Esophagus muscularis mucosa (tissue), 4 donors: Measurements from ENCODE around the gene TRAPPC14. TPM values are rescaled to one million over a fixed set of nuclear protein-coding genes. Genes with fewer than 3 reads are reported as not detected.

Experiments used
- DNase-seq: peaks from one replicate; pipeline ENCODE4 v3.0.0-alpha.2; 2017; ENCODE audit errors: extremely low spot score
- H3K27ac ChIP-seq, 4 donors: fragments of 200-600 bp; sonication (generic); replicated peaks in 1 of 4; 1 replicate in 3 of 4; 2 replicates in 1 of 4; pipeline ENCODE4 v1.5.1; 2016 to 2019; ENCODE audit warnings: mild to moderate bottlenecking in 1 of 4
- H3K27me3 ChIP-seq, 4 donors: fragments of 200-600 bp; sonication (generic); one replicate each; pipeline versions ENCODE4 v1.5.1 to v1.6.0; 2016 to 2019
- H3K36me3 ChIP-seq, 4 donors: fragments of 200-600 bp; sonication (generic); one replicate each; pipeline ENCODE4 v1.5.1; 2016 to 2019
- H3K4me1 ChIP-seq, 4 donors: fragments of 200-600 bp; sonication (generic); one replicate each; pipeline ENCODE4 v1.5.1; 2016 to 2019
- H3K4me3 ChIP-seq, 4 donors: fragments of 200-600 bp; sonication (generic); 1 replicate in 2 of 4; 2 replicates in 2 of 4; pipeline ENCODE4 v1.5.1; 2016 to 2019; ENCODE audit warnings: mild to moderate bottlenecking in 4 of 4, moderate library complexity in 1 of 4
- H3K9me3 ChIP-seq, 4 donors: fragments of 200-600 bp; sonication (generic); 1 replicate in 3 of 4; 2 replicates in 1 of 4; pipeline ENCODE4 v1.5.1; 2016 to 2019
- CTCF ChIP-seq, 3 experiments: fragments of 200-600 bp in 2 of 3; fragments of 450-650 bp in 1 of 3; sonication (generic) in 2 of 3; IDR thresholded peaks; one replicate each; pipeline ENCODE4 v1.5.1; 2017 to 2019; ENCODE audit warnings: antibody characterized with exemption in 3 of 3, mild to moderate bottlenecking in 2 of 3, moderate library complexity in 1 of 3
- EP300 ChIP-seq: sonication (generic); formaldehyde crosslinking; IDR thresholded peaks from one replicate; pipeline ENCODE4 v1.6.1; 2017; ENCODE audit warnings: antibody characterized with exemption
- POLR2A ChIP-seq: fragments of 450-650 bp; IDR thresholded peaks from one replicate; pipeline ENCODE4 v1.6.1; 2017; ENCODE audit warnings: antibody characterized with exemption, moderate library complexity, mild to moderate bottlenecking, low read depth
- POLR2AphosphoS5 ChIP-seq, 2 donors: sonication (generic); formaldehyde crosslinking; IDR thresholded peaks; one replicate each; pipeline ENCODE4 v1.6.1; 2017; ENCODE audit warnings: antibody characterized with exemption in 2 of 2
- WGBS: methylation state at CpG from one replicate; pipeline ENCODE4 v1.1.5; 2018; 5-methylcytosine and 5-hydroxymethylcytosine counted together
- intact Hi-C: fragments of 100-400 bp; cut with DNase I; formaldehyde crosslinking; loops from one replicate; pipeline ENCODE4 v1.15.1; 2023
- total RNA-seq, 4 donors: library from RNA; depleted of rRNA; stranded (reverse); fragments of >200 nt; gene quantifications; one replicate each; pipeline versions ENCODE4 v1.1.0 to v1.2.1, GENCODE V29; 2016

The TRAPPC14 gene
- total RNA-seq, 4 donors from 2014 or later, result 5.5 to 8.8 (median 6.8) TPM

- intact Hi-C loops, result no loop called here
These were observed 2.0 kb downstream of the TRAPPC14 start for GRCh38 chr7:100156331-100157068.

GRCh38 chr7:100155553-100156317, 2.8 kb downstream of the TRAPPC14 start:
- Histone ChIP-seq H3K27me3 (no peaks in the 10 kb centered on the region), H3K9me3 (no peaks in the 10 kb centered on the region), H3K36me3 (peaks cover 19 to 61% (median 40%) of the 10 kb centered on the region in 4 donors), H3K4me3 (no peak overlapping the region), H3K27ac (no peak overlapping the region), H3K4me1 (peaks cover 17 to 57% (median 30%) of the 10 kb centered on the region in 4 donors)
- WGBS, result 79% methylated on average over 15 of the region's 20 CpGs
- intact Hi-C loops, result no loop called here
- DNase-seq, result no peak
- TF ChIP-seq CTCF (IDR thresholded peaks at IDR 0.05) (no peak), POLR2AphosphoS5 (IDR thresholded peaks at IDR 0.05) (no peak), EP300 (no peak), POLR2A (no peak)

More at GRCh38 chr7:100156331-100157068, 2.0 kb downstream of the TRAPPC14 start:
- DNase-seq, result no peak
- Histone ChIP-seq H3K9me3 (no peaks in the 10 kb centered on the region), H3K27me3 (no peaks in the 10 kb centered on the region), H3K4me3 (no peak overlapping the region), H3K36me3 (peaks cover 19 to 54% (median 40%) of the 10 kb centered on the region in 4 donors), H3K27ac (peak overlapping the region in 3 of 4 donors; percentile 77 to 89 (median 80)), H3K4me1 (peaks cover 17 to 56% (median 29%) of the 10 kb centered on the region in 4 donors)
- no peak for TF ChIP-seq EP300
- no peak for TF ChIP-seq CTCF (IDR thresholded peaks at IDR 0.05)
- no peak for TF ChIP-seq POLR2A
- no peak for TF ChIP-seq POLR2AphosphoS5 (IDR thresholded peaks at IDR 0.05)
- WGBS, result 77% methylated on average over 16 of the region's 16 CpGs

- Histone ChIP-seq H3K4me1 (peaks cover 20 to 66% (median 37%) of the 10 kb centered on the region in 4 donors), H3K27ac (peak overlapping the region in 1 of 4 donors; percentile 4), H3K27me3 (no peaks in the 10 kb centered on the region), H3K9me3 (no peaks in the 10 kb centered on the region), H3K4me3 (no peak overlapping the region), H3K36me3 (peaks cover 19 to 61% (median 40%) of the 10 kb centered on the region in 4 donors)
- no peak for TF ChIP-seq EP300
- intact Hi-C loops, result no loop called here
- no peak for DNase-seq
- 46% methylated on average over 4 of the region's 30 CpGs for WGBS
These were observed 3.7 kb downstream of the TRAPPC14 start for GRCh38 chr7:100154651-100155491.

GRCh38 chr7:100153708-100154535, 4.6 kb downstream of the TRAPPC14 start:
- DNase-seq, result no peak
- TF ChIP-seq EP300 (no peak), POLR2A (no peak), POLR2AphosphoS5 (IDR thresholded peaks at IDR 0.05) (no peak), CTCF (IDR thresholded peaks at IDR 0.05) (no peak)
- no peaks in the 10 kb centered on the region for H3K27me3 ChIP-seq
- H3K9me3 ChIP-seq, result no peaks in the 10 kb centered on the region
- intact Hi-C loops, result no loop called here
- peaks cover 25 to 70% (median 40%) of the 10 kb centered on the region in 4 donors for H3K4me1 ChIP-seq
- H3K36me3 ChIP-seq, result peaks cover 19 to 61% (median 40%) of the 10 kb centered on the region in 4 donors
- WGBS, result 79% methylated on average over 12 of the region's 16 CpGs
- peak overlapping the region in 1 of 4 donors; percentile 16 for H3K27ac ChIP-seq
- H3K4me3 ChIP-seq, result no peak overlapping the region
